GM23338 (cell line): Measurements from ENCODE around the gene SLC39A8.

Experiments
- CREB1 ChIP-seq: fragments of 250-450 bp; sonication (Bioruptor Pico); IDR thresholded peaks from 2 replicates; pipeline ENCODE4 v1.5.0; 2020; ENCODE audit warnings: low read depth, mild to moderate bottlenecking, moderate library complexity
- CTCF ChIP-seq, 2 experiments: fragments of 200-600 bp in 1 of 2; sonication (generic) in 1 of 2; conservative IDR thresholded peaks; 2 replicates each; pipeline versions ENCODE4 v1.5.1 to v1.6.1; 2016 to 2017; ENCODE audit warnings: antibody characterized with exemption in 2 of 2, low read depth in 2 of 2, mild to moderate bottlenecking in 2 of 2, moderate library complexity in 1 of 2
- ETS1 ChIP-seq: IDR thresholded peaks from 2 replicates; pipeline ENCODE4 v1.6.1; 2016; ENCODE audit warnings: antibody characterized with exemption
- EZH2 ChIP-seq: fragments of 200-600 bp; sonication (generic); IDR thresholded peaks from one replicate; pipeline ENCODE4 v1.8.0; 2017; ENCODE audit warnings: antibody characterized with exemption, mild to moderate bottlenecking, low read depth; ENCODE audit not compliant: unreplicated experiment
- EZH2phosphoT487 ChIP-seq: fragments of 200-600 bp; sonication (generic); IDR thresholded peaks from one replicate; pipeline ENCODE4 v1.8.1; 2018; ENCODE audit warnings: antibody characterized with exemption; ENCODE audit not compliant: unreplicated experiment
- JUNB ChIP-seq: IDR thresholded peaks from one replicate; pipeline ENCODE4 v1.6.1; 2016; ENCODE audit warnings: antibody characterized with exemption; ENCODE audit not compliant: unreplicated experiment
- NANOG ChIP-seq: IDR thresholded peaks from 2 replicates; pipeline ENCODE4 v1.6.1; 2016; ENCODE audit warnings: antibody characterized with exemption, borderline replicate concordance
- POLR2AphosphoS5 ChIP-seq: IDR thresholded peaks from 2 replicates; pipeline ENCODE4 v1.6.1; 2016; ENCODE audit warnings: antibody characterized with exemption, low read depth
- REST ChIP-seq: IDR thresholded peaks from one replicate; pipeline ENCODE4 v1.6.1; 2018; ENCODE audit warnings: antibody characterized with exemption; ENCODE audit not compliant: unreplicated experiment
- STAT1 ChIP-seq: IDR thresholded peaks from one replicate; pipeline ENCODE4 v1.6.1; 2016; ENCODE audit warnings: antibody characterized with exemption; ENCODE audit not compliant: unreplicated experiment
- ZNF114 ChIP-seq: fragments of 250-450 bp; sonication (Bioruptor Pico); IDR thresholded peaks from 2 replicates; pipeline ENCODE4 v1.5.0; 2020; ENCODE audit warnings: mild to moderate bottlenecking, moderate library complexity

- TF ChIP-seq CTCF (conservative IDR thresholded peaks at IDR 0.05; ENCODE audit: low read depth in 2 of 2) (no peak), POLR2AphosphoS5 (no peak), REST (no peak), ZNF114 (CRISPR knock-in tag) (no peak), EZH2phosphoT487 (no peak), EZH2 (no peak), JUNB (no peak), STAT1 (no peak), ETS1 (no peak), CREB1 (no peak), NANOG (no peak)
Observed at GRCh38 chr4:102250341-102250740, 94.9 kb downstream of the SLC39A8 start.
